Brain microvascular endothelial cell (primary cell): Measurements from ENCODE around the gene ARHGAP24.

Source experiments
- DNase-seq: peaks from one replicate; pipeline ENCODE4 v3.0.0-alpha.2; 2020
- H3K27ac ChIP-seq: fragments of 250-450 bp; sonication (Bioruptor Pico); 2 replicates; pipeline ENCODE4 v1.5.1; 2020; ENCODE audit warnings: mild to moderate bottlenecking, moderate library complexity
- H3K27me3 ChIP-seq: fragments of 250-450 bp; sonication (Bioruptor Pico); replicated peaks from 2 replicates; pipeline ENCODE4 v1.5.1; 2020; ENCODE audit warnings: mild to moderate bottlenecking
- H3K36me3 ChIP-seq: fragments of 250-450 bp; sonication (Bioruptor Pico); replicated peaks from 2 replicates; pipeline ENCODE4 v1.5.1; 2020; ENCODE audit warnings: mild to moderate bottlenecking
- H3K4me3 ChIP-seq: 2 replicates; pipeline ENCODE4 v1.5.1; 2011; ENCODE audit warnings: low read depth, mild to moderate bottlenecking, control low read depth, low read length, moderate library complexity
- in situ Hi-C: cut with HindIII; loops from 2 replicates; pipeline ENCODE4 v1.10.0; 2017; ENCODE audit warnings: low sequenced_read_pairs, low pct_ligation_motif_present
- TF ChIP-seq, protein P1 (sequence below): IDR thresholded peaks from 2 replicates; pipeline ENCODE4 v1.5.1; 2011; ENCODE audit warnings: low read depth, mild to moderate bottlenecking, moderate library complexity, low read length, control low read depth, inconsistent platforms; ENCODE audit errors: missing control alignments

ARHGAP24 gene

DNA sequence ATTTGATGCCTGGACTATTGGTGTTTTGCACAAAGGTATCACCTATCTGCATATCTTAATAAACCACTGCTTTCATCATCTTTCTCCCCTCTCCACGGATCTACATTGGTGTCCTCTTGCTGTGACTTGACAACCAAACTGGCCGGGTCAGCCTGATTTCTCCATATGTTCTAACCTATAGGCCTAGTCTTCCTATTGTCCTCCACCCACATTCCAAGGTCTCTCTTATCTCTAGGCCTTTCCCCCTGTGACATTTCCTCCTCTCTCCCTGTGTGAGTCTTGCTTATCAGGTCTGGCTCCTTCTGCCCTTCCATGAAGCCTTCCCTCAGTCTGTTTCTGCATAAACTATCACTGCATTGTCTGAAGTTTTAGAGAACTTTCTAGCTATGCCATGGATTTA, 33.7 kb downstream of the ARHGAP24 start:
- Histone ChIP-seq H3K4me3 (no peak overlapping the region), H3K36me3 (no peaks in the 10 kb centered on the region), H3K27me3 (no peaks in the 10 kb centered on the region), H3K27ac (no peak overlapping the region)
- no peak for DNase-seq
- in situ Hi-C loops = no loop called here
- TF ChIP-seq, protein P1, sequence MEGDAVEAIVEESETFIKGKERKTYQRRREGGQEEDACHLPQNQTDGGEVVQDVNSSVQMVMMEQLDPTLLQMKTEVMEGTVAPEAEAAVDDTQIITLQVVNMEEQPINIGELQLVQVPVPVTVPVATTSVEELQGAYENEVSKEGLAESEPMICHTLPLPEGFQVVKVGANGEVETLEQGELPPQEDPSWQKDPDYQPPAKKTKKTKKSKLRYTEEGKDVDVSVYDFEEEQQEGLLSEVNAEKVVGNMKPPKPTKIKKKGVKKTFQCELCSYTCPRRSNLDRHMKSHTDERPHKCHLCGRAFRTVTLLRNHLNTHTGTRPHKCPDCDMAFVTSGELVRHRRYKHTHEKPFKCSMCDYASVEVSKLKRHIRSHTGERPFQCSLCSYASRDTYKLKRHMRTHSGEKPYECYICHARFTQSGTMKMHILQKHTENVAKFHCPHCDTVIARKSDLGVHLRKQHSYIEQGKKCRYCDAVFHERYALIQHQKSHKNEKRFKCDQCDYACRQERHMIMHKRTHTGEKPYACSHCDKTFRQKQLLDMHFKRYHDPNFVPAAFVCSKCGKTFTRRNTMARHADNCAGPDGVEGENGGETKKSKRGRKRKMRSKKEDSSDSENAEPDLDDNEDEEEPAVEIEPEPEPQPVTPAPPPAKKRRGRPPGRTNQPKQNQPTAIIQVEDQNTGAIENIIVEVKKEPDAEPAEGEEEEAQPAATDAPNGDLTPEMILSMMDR = no peak

DNA sequence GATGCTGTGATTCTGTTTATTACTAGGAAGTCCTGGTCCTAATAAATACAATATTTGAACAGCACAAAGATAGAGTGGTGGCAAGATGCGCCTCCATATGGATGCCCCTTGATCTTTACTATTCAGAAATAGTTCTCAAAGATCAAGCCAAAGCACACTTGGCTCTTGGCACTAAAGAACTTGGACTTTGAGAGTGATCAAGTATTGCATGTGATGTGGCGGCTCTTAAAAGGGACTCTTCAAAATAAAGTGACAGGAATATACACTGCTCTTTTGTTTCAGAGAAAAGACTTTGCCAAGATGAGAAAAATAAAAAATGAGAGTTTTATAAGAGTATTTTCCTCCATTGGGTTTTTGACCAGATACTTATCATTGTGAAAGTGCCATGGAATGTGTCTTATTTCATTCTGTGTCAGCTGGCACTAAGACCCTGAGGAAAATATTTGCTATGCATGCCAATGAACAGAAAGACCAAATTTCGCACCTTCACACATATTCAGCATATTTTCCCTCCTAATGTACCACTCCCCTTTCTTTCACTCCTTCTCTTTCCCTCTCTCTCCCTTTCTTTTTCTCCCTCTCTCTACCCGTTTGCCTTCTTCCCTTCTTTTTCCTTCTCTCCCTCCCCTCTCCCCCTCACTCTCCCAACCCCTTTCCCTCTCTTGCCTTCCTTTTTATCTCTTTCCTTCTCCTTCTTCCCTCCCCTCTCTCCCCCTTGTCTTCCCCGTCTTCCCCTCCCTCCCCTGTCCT, 35.1 kb downstream of the ARHGAP24 start:
- no peak for DNase-seq
- in situ Hi-C loops = no loop called here
- no peaks in the 10 kb centered on the region for H3K36me3 ChIP-seq
- H3K27me3 ChIP-seq = no peaks in the 10 kb centered on the region
- no peak overlapping the region for H3K27ac ChIP-seq
- TF ChIP-seq, protein P1 = no peak
- H3K4me3 ChIP-seq = no peak overlapping the region

DNA sequence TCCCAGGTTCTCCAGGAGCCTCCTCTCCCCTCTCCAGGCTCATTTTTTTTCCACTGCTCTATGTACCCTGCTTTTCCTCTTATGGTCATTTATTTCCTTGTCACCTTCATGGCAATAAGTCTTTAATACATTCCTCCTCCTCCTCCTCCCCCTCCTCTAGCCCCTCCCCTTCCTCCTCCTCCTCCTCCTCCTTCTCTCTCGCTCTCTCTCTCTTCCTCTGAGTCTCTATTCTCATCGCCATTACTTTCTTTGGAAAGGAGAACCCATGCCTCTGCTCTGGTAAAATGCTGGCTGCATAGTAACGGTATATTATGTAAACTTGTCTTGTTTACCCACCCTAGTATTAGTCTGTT, 35.7 kb downstream of the ARHGAP24 start:
- no peak overlapping the region for H3K4me3 ChIP-seq
- H3K27me3 ChIP-seq = no peaks in the 10 kb centered on the region
- TF ChIP-seq, protein P1 = no peak
- H3K27ac ChIP-seq = no peak overlapping the region
- in situ Hi-C loops = no loop called here
- H3K36me3 ChIP-seq = no peaks in the 10 kb centered on the region
- DNase-seq = no peak

DNA sequence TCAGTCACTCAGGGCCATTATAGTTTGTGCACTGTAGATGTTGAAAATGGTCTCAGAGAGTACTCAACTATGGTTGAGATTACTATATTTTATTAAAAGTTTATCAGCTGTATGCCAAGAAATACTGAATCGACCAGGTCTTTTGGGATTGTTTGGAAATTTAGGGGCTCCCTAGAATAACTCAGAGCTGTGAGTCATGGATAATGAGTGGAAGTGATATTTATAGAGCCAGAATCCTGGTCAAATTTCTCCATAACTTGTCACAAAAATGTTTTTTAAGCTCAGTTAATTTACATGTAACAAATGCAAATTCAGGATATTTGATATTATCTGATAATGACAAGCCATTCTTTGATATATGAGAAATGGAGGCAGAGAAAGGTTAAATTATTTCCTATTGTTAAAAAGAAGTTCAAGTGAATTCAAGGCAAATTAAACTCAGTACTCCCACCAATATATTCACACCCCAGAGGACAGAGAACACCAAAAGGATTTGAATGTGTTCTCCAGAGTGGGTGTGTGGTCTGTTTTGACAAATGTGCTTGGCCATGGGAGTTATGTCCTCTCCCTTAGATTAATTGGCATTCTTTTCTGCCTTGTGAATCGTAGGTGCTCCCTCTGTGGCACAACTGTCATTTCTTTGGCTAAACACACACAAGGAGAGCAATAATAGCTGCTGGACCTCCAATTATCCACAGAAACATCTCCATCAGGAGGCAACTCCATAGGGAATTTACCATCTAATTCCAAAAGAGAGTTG, 37.7 kb downstream of the ARHGAP24 start:
- Histone ChIP-seq H3K36me3 (no peaks in the 10 kb centered on the region), H3K27me3 (no peaks in the 10 kb centered on the region), H3K4me3 (no peak overlapping the region), H3K27ac (no peak overlapping the region)
- no peak for DNase-seq
- TF ChIP-seq, protein P1 = no peak
- in situ Hi-C loops = no loop called here

DNA sequence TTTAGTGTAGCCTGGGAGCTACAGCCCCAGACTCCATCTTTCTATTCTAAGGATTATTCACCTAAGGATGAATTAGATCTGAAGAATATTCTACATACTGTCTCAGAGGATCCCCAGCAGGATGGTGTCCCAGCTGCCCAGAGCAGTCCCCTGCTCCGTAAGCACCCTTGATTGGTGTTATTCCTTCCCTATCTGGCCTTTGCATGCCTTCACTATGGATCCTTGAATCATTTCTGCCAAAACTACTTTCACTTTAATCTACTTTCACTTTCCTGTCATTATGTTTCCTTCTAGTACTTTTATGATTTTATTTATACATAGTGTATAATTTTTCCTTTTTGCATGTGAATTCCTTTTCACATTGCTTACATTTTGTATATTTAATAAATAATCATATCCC, 39.2 kb downstream of the ARHGAP24 start:
- in situ Hi-C loops = no loop called here
- H3K4me3 ChIP-seq = no peak overlapping the region
- no peak overlapping the region for H3K27ac ChIP-seq
- DNase-seq = no peak
- TF ChIP-seq, protein P1 = no peak
- H3K27me3 ChIP-seq = no peaks in the 10 kb centered on the region
- no peaks in the 10 kb centered on the region for H3K36me3 ChIP-seq
